Activated CD4-positive, alpha-beta T cell treated with anti-CD3 and anti-CD28 coated beads, Interleukin-2, Interleukin-6, amounts not matched to agents 100 ng/mL and 50 ng/mL, durations not matched to agents 16 hours and 8 hours (primary cell): ENCODE measurements around the gene CROCC.
"Not testable (repeated sequence)": the region's sequence is repeated elsewhere in the genome, so short reads cannot be mapped to it uniquely, and the experiment has no call there.

Experiments used
- DNase-seq: peaks from one replicate; pipeline ENCODE4 v3.0.0-alpha.2; 2020

The CROCC gene

DNA sequence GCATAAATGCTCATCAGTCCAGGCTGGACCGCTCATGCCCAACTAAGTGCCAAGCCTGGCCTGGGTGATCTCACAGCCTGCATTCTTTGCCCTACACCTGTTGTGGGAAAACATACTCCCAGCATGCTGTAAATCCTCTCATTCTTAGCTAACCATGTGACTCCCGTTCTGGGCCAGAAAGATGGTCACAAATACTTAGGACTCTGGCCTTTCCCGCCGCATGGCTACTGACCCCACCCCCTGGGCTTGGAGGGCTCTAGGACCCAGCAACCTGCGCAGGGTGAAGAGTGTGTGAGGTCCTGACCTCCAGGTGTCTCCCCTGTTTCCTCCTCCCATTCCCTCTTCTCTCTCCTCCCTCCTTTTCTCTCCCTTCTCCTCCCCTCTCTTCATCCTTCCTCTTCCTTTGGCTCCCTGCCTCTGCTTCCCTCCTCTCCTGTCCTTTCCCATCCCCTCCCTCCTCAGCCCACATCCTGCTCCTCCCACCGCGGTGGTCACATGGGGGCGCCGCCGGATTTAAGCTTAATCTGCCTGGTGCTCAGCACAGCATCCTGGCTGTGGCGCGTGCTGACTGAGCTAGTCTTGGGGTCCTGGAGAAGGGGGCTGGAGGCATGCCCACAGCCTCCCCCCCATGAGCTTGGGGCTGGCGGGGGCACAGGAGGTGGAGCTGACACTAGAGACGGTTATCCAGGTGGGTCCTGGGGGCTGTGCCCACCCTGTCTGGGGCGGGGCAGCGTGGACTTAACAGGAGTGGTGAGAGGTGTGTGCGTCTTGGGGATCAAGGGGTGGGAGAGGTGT lies at the start of gene CROCC:
TSS of gene CROCC (plus strand) at position 541 of the 795 bp plus-strand sequence. CDS start at position 629, 88 bp downstream.
- DNase-seq, result no peak

DNA sequence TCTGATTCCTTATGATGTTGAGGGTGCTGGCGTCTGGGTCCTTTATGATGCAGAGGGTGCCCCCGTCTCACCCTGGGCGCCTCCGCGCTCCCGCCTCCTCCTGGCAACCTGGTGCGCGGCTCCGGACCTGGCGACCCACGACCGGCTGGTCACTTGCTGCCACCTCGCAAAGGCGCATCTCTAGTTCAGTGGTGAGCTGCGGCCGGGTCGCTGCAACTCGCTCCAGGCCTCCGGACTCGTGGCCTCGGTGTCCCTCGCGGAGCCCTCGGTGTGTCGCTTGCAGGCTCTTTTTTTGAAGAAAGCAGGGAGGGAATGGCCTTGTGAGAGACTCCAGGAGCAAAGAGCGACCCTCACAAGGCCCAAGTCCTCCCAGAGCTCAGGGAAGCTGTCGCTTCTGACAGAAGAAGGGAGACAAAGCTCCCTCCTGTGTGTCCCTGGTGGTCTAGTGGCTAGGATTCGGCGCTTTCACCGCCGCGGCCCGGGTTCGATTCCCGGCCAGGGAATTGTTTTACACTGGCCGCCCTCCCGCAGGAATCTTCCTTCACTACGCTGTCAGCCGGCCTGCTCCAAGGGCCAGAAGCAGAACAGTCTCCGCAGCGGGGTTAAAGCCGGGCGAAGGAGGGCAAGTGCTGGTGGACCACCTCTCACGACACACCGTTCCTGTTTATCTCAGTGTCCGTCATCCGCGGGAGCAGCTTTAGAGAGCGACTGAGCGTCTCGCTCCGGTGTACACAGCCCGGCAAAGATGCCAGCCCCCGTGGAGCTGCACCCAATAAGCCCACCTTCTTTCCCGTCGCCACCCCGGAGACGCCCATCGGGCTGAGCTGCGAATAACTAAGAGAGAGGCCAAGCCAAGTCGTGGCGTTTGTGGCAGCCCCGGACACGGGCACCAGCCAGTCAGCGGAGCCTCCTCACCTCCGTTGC lies 49.3 kb upstream of the CROCC start:
- DNase-seq, result peak; percentile 86

- not testable (repeated sequence) for DNase-seq
Observed at GRCh38 chr1:16873076-16873879, 48.5 kb upstream of the CROCC start.

DNA sequence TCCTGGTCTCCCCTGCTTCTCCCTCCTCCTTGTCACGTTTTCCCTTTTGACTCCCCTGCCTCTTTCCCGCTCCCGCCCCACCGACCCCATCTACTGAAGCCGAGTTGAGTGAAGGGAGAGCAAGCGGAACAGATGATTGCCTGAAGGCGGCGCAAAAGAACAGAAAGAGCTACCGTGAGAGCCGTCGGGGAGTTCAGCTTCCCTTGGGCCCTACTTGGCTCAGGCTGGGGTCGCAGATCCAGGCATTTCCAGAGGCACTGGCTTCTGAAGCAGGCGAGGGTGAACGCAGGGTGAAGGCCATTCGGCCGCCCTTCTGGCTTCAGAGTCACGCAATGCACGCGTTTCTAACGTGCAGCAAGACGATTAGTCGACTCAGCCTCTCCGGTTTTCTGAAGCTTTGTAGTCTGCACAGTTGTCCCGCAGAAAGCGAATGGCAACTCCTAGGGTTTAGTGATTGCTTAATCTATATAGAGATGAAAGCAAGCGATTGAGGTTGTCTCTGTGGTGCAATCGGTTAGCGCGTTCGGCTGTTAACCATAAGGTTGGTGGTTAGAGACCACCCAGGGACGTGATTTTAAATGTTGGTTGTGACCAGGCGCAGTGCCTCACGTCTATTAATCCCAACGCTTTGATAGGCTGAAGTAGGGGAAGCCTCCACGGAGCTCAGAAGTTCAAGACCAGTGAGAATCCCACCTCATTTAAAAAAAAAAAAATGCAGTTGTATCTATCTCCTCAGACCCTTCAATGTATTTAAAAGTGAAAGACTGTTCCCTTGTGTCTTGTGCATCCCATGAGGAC lies 46.6 kb upstream of the CROCC start:
- DNase-seq, result not testable (repeated sequence)

- not testable (repeated sequence) for DNase-seq
Observed at GRCh38 chr1:16881742-16882141, 40.0 kb upstream of the CROCC start.

- DNase-seq, result no peak
Observed at GRCh38 chr1:16882986-16883385, 38.7 kb upstream of the CROCC start.

DNA sequence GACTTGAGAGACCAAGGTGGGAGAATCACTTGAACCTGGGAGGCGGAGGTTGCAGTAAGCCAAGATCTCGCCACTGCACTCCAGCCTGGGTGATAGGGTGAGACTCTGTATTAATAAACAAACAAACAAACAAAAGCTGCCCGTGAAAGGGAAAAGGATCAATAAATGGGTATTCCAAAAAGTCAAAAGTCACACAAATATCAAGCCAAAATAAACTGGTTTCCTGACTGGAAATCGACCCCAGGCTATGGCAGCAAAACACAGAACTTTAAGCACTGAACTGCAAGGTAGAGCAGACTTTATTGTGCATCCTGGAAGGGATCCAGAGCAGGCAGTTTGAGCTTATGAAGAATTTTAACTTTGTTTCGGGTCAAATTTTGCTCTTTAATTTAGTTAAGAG lies 37.2 kb upstream of the CROCC start:
- DNase-seq, result not testable (repeated sequence)

GRCh38 chr1:16886860-16887605 lies 34.7 kb upstream of the CROCC start:
- DNase-seq, result no peak

- DNase-seq, result peak; percentile 88
Observed at GRCh38 chr1:16888860-16889816, 32.6 kb upstream of the CROCC start.

DNA sequence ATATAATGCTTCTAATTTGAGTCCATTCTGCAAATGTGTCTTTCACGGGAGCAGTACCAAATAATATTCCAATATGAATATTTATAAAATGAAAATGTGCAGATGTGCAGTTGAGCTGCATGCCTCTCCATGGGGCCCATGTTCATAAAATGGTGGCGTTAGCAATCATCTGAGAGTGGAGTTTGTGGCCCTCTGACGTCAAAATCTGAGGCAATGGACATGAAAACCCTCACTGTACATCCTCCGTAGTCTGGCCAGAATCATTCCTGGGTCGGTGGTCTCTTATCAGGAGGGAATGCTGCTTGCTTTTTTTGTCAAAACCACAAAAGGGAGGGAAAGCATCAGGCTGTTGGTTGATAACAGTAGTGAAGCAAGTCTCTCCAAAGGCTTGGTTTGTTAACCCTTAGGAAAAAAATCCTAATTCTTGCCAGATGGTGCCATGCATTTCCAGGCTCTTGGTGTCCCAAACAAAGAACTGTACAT lies 31.2 kb upstream of the CROCC start:
- not testable (repeated sequence) for DNase-seq

- DNase-seq, result not testable (repeated sequence)
Observed at GRCh38 chr1:16891057-16891456, 30.7 kb upstream of the CROCC start.

GRCh38 chr1:16892978-16893525 lies 28.7 kb upstream of the CROCC start:
- DNase-seq, result not testable (repeated sequence)

DNA sequence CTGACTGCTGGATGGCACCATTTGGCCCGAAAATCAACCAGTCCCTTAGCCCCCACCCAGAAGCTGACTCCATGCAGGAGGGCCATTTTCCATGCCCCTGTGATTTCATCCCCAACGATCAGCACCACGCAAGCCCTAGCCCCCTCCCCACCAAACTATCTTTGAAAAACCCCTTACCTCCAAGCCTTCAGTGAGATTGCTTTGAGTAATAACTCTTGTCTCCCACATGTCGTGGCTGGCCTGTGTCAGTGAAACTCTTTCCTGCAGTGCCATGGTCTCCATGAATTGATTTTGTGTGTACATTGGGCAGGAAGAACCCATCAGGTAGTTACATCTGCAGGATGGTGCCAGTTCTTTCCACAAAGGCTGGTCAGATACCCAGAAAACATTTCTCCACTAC lies 27.9 kb upstream of the CROCC start:
- DNase-seq, result not testable (repeated sequence)

- DNase-seq, result not testable (repeated sequence)
Observed at GRCh38 chr1:16894338-16894737, 27.4 kb upstream of the CROCC start.

DNA sequence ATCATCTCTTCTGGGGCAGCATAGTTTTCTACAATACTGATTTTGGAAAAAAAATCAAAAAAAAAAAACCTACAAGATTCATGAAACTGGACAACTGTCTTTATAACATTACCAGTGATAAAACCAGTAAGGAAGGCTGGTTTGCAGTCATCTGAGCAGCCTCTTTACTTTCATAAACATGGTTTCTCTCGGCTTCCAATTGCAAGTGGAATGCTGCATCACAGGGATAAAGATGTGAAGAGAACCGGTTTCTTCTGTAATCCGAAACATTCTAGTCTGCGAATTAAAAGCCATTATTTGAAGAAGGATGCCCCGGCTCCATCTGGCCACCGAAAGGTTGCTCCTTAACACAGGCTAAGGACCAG lies 26.5 kb upstream of the CROCC start:
- not testable (repeated sequence) for DNase-seq

DNA sequence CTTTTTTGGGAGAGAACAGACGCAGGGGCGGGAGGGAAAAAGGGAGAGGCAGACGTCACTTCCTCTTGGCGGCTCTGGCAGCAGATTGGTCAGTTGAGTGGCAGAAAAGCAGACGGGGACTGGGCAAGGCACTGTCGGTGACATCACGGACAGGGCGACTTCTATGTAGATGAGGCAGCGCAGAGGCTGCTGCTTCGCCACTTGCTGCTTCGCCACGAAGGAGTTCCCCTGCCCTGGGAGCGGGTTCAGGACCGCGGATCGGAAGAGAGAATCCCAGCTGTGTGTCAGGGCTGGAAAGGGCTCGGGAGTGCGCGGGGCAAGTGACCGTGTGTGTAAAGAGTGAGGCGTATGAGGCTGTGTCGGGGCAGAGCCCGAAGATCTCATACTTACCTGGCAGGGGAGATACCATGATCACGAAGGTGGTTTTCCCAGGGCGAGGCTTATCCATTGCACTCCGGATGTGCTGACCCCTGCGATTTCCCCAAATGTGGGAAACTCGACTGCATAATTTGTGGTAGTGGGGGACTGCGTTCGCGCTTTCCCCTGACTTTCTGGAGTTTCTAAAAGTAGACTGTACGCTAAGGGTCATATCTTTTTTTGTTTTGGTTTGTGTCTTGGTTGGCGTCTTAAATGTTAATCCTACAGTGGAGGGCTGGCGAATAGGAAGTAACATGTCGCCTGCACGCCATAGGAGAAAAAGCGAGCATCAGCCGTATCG lies 26.0 kb upstream of the CROCC start, which contains the start of gene RNU1-2:
TSS of gene RNU1-2 (plus strand) at position 383 of the 718 bp plus-strand sequence.
- peak; percentile 95 for DNase-seq

DNA sequence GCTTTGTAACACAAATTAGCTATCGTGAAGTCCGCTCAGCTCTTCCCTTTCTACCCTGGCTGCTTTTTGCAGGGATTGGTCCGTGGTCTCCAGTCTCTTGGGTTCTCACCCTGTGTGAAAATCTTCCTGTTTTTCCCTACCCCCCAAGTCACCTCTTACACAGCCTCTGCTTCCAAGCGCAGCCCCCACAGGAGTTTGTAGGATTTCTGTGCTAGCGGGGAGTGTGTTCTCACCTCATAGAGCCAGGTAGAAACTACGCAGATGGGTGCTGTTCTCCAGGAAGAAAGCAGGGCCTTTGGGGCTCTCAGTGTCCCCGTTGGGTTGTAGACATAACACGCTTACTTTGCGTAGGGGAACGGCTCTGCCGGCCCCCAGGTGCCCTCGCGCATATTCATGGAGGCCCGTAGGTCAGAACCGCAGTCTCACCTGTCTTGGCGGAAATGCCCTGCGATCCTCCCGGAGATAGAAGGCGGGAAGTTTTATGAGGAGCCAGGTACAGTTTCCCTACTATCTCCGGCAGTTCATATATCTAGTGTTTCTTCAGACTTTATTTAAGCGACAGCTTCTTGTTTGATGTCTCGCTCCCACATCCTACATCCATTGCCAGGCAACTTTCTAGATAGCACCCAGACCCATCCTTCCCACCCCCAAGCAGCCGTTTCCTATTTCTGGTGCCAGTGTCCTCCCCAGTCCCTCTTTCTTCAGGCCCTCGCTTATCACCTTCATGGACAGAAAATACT lies 25.2 kb upstream of the CROCC start:
- peak; percentile 92 for DNase-seq

GRCh38 chr1:16897653-16898052 lies 24.1 kb upstream of the CROCC start:
- DNase-seq, result not testable (repeated sequence)
